Spleen (tissue), 11 donors: ENCODE results near the gene CD300LG. TPM values are rescaled to one million over a fixed set of nuclear protein-coding genes. Genes with fewer than 3 reads are reported as not detected.

Experiments used
- DNase-seq: peaks from one replicate; pipeline ENCODE4 v3.0.0-alpha.2; 2020
- H3K27ac ChIP-seq, 8 donors: fragments of 200-600 bp; sonication (generic) in 7 of 8; 1 replicate in 4 of 8; 2 replicates in 4 of 8; pipeline versions ENCODE4 v1.5.0 to v1.8.0; 2016 to 2021; ENCODE audit warnings: inconsistent platforms in 4 of 8, mild to moderate bottlenecking in 4 of 8, moderate library complexity in 1 of 8
- H3K27me3 ChIP-seq, 7 donors: fragments of 200-600 bp; sonication (generic) in 6 of 7; replicated peaks in 1 of 7; 1 replicate in 4 of 7; 2 replicates in 3 of 7; pipeline versions ENCODE4 v1.5.0 to v1.8.0; 2016 to 2021; ENCODE audit warnings: inconsistent platforms in 3 of 7, mild to moderate bottlenecking in 1 of 7
- H3K36me3 ChIP-seq, 6 donors: fragments of 200-600 bp; sonication (generic) in 5 of 6; 1 replicate in 4 of 6; 2 replicates in 2 of 6; pipeline versions ENCODE4 v1.5.0 to v1.8.0; 2016 to 2021; ENCODE audit warnings: inconsistent platforms in 2 of 6
- H3K4me1 ChIP-seq, 6 donors: fragments of 200-600 bp; sonication (generic) in 5 of 6; 1 replicate in 3 of 6; 2 replicates in 3 of 6; pipeline versions ENCODE4 v1.5.0 to v1.8.0; 2016 to 2021; ENCODE audit warnings: inconsistent platforms in 3 of 6
- H3K4me3 ChIP-seq, 8 donors: fragments of 200-600 bp; sonication (generic) in 7 of 8; 1 replicate in 4 of 8; 2 replicates in 4 of 8; pipeline versions ENCODE4 v1.5.0 to v1.8.0; 2016 to 2021; ENCODE audit warnings: inconsistent platforms in 4 of 8, mild to moderate bottlenecking in 4 of 8, moderate library complexity in 2 of 8
- H3K9me3 ChIP-seq, 8 donors: fragments of 200-600 bp; sonication (generic) in 7 of 8; 1 replicate in 4 of 8; 2 replicates in 4 of 8; pipeline versions ENCODE4 v1.5.0 to v1.8.0; 2016 to 2021; ENCODE audit warnings: inconsistent platforms in 4 of 8
- POLR2A ChIP-seq, 3 donors: fragments of 450-650 bp; IDR thresholded peaks; one replicate each; pipeline ENCODE4 v1.5.1; 2017; ENCODE audit warnings: antibody characterized with exemption in 3 of 3, mild to moderate bottlenecking in 1 of 3
- POLR2AphosphoS5 ChIP-seq, 3 donors: sonication (generic); formaldehyde crosslinking; IDR thresholded peaks; one replicate each; pipeline ENCODE4 v1.5.1; 2017; ENCODE audit warnings: antibody characterized with exemption in 3 of 3
- WGBS, 5 donors: extraction: QIAGEN DNeasy Blood & Tissue Kit in 3 of 5; methylation state at CpG; one replicate each; pipeline versions ENCODE4 v1.1.5 to v1.1.7; 2013 to 2018; 5-methylcytosine and 5-hydroxymethylcytosine counted together
- intact Hi-C: fragments of 100-400 bp; cut with DNase I; formaldehyde crosslinking; loops from one replicate; pipeline ENCODE4 v1.15.0; 2023; ENCODE audit warnings: low total_unique reads
- polyA plus RNA-seq, 3 donors: library from polyadenylated mRNA; stranded (reverse); fragments of 200-250 nt; gene quantifications; one replicate each; pipeline ENCODE4 v1.2.1, GENCODE V29; 2013
- total RNA-seq, 7 donors: library from RNA; depleted of rRNA in 3 of 7; stranded (reverse); fragments of >200 nt in 3 of 7; fragmentation: NEBNext Ultra II Directional in 4 of 7; extraction: Animal tissue kit (Norgen Biotek cat#: 25700) in 4 of 7; gene quantifications; one replicate each; pipeline versions ENCODE4 v1.1.0 to v1.2.1, GENCODE V29; 2016 to 2021
- TF ChIP-seq, protein P1 (sequence below), 11 experiments: fragments of 200-600 bp in 7 of 11; fragments of 450-650 bp in 4 of 11; sonication (generic) in 4 of 11; IDR thresholded peaks in 8 of 11; conservative IDR thresholded peaks in 3 of 11; 1 replicate in 7 of 11; 2 replicates in 4 of 11; pipeline versions ENCODE4 v1.4.0 to v1.8.0; 2016 to 2021; ENCODE audit warnings: antibody characterized with exemption in 11 of 11, inconsistent platforms in 4 of 11, mild to moderate bottlenecking in 1 of 11
- donor health status: healthy with polysubstance abuse.
- donor health status: DM: no; HTN: no; CAD: no; lungs with moderate emphysema.
- donor health status: DM: no; HTN: no; CAD: no.
- donor health status: Bipolar disorder and iron deficiency.
- donor health status: healthy.
- donor health status: DM: no; HTN: no; CAD: no.
- donor health status: DM: yes; HTN: yes; CAD: no.

The CD300LG gene
- total and polyA plus RNA-seq, 10 donors: 0.33 to 5.3 (median 2.2) TPM

DNA sequence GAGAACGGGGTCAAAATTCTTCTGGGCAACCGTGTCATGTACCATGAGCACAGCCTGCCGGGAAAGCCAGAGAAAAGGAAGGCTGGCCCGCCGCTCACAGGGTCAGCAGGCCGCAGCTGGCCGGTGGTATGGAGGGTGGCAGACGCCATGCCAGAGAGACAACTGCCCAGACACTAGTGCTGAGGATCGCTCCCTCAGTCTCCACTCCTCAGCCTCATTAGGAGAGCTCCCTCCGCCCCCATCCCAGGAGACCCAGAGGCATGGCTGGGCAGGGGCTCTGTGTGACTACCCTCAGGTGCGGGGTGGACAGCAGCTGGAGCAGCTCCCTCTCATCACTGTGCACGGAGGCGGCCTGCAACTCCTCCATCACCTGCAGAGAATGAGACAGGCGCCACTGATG, 17.2 kb upstream of the CD300LG start:
- peak; percentile 29 for DNase-seq
- Histone ChIP-seq H3K27me3 (peaks cover 0 to 38% (median 16%) of the 10 kb centered on the region in 7 donors), H3K4me3 (no peak overlapping the region), H3K9me3 (no peaks in the 10 kb centered on the region), H3K27ac (no peak overlapping the region), H3K36me3 (peaks cover 0 to 7% (median 0%) of the 10 kb centered on the region in 6 donors), H3K4me1 (peaks cover 7 to 47% (median 26%) of the 10 kb centered on the region in 6 donors)
- no peak for TF ChIP-seq POLR2A (IDR thresholded peaks at IDR 0.05)
- TF ChIP-seq POLR2AphosphoS5 (IDR thresholded peaks at IDR 0.05): no peak
- TF ChIP-seq, protein P1, sequence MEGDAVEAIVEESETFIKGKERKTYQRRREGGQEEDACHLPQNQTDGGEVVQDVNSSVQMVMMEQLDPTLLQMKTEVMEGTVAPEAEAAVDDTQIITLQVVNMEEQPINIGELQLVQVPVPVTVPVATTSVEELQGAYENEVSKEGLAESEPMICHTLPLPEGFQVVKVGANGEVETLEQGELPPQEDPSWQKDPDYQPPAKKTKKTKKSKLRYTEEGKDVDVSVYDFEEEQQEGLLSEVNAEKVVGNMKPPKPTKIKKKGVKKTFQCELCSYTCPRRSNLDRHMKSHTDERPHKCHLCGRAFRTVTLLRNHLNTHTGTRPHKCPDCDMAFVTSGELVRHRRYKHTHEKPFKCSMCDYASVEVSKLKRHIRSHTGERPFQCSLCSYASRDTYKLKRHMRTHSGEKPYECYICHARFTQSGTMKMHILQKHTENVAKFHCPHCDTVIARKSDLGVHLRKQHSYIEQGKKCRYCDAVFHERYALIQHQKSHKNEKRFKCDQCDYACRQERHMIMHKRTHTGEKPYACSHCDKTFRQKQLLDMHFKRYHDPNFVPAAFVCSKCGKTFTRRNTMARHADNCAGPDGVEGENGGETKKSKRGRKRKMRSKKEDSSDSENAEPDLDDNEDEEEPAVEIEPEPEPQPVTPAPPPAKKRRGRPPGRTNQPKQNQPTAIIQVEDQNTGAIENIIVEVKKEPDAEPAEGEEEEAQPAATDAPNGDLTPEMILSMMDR (IDR thresholded peaks at IDR 0.05 in 8 of 11, conservative IDR thresholded peaks at IDR 0.05 in 3 of 11): no peak
- 87 to 95% (median 94%) methylated on average over 10 to 14 of the region's 14 CpGs for WGBS, 5 donors
- intact Hi-C loops: no loop called here

DNA sequence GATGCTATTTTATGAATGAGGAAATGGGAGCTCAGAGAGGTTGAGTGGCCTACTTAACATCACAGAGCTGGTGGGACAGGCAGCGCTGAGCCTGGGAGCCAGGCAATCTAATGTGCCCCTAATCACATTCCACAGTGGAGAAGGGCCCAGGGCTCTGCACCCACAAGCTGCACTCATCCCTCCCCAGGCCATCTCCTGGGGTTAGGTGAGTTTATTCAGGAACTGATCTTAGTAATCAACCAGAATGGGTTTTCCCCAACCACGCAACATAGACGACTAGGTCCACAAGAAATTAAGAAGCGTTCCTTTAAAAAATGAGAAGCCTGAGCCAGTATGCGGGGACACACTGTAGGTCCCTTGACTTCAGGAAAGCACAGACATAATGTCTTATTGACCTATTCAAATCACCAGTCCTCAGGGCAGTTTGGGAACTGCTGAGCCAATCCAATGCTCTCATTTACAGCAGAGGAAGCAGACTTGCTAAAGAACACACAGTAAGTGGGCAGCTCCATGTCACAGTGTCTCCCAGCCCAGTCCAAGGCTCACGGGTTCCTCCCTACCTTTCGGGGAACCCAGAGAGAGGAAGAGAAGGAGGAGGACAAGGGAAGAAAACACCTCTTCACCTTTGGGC, 16.4 kb upstream of the CD300LG start:
- WGBS, 5 donors: 79 to 89% (median 84%) methylated on average over 7 of the region's 7 CpGs
- intact Hi-C loops: no loop called here
- TF ChIP-seq POLR2AphosphoS5 (IDR thresholded peaks at IDR 0.05) (no peak), POLR2A (IDR thresholded peaks at IDR 0.05) (no peak)
- TF ChIP-seq, protein P1 (IDR thresholded peaks at IDR 0.05 in 8 of 11, conservative IDR thresholded peaks at IDR 0.05 in 3 of 11): no peak
- peak; percentile 14 for DNase-seq
- Histone ChIP-seq H3K4me3 (no peak overlapping the region), H3K4me1 (peaks cover 7 to 46% (median 26%) of the 10 kb centered on the region in 6 donors), H3K9me3 (no peaks in the 10 kb centered on the region), H3K27ac (no peak overlapping the region), H3K27me3 (peaks cover 0 to 42% (median 17%) of the 10 kb centered on the region in 7 donors), H3K36me3 (peaks cover 0 to 7% (median 0%) of the 10 kb centered on the region in 6 donors)

DNA sequence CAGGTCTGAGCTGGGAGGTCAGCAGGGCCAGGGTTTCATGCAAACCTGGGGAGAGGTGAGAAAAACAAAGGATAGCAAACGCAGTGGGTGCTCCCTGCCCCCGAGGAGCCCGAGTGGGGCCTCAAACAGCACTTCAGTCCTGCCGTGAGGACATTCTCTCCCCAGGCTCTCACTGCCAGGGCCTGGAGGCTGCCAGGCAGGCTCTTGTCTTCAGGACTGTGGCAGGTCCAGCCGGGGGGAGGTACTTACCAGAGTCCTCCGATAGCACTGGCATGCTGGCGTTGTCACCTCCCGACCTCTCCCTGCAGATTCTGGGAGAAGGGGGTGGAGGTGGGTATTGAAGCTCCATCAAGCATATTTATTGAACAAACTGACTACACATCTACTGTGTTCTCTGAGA, 15.3 kb upstream of the CD300LG start:
- peak overlapping the region in 2 of 8 donors; percentile 59 to 78 for H3K4me3 ChIP-seq
- WGBS, 5 donors: 83 to 96% (median 87%) methylated on average over 5 to 8 of the region's 8 CpGs
- H3K4me1 ChIP-seq: peaks cover 7 to 46% (median 26%) of the 10 kb centered on the region in 6 donors
- peak; percentile 56 for DNase-seq
- intact Hi-C loops: no loop called here
- H3K36me3 ChIP-seq: peaks cover 0 to 7% (median 0%) of the 10 kb centered on the region in 6 donors
- no peak for TF ChIP-seq POLR2AphosphoS5 (IDR thresholded peaks at IDR 0.05)
- TF ChIP-seq, protein P1 (IDR thresholded peaks at IDR 0.05 in 8 of 11, conservative IDR thresholded peaks at IDR 0.05 in 3 of 11): no peak
- no peak for TF ChIP-seq POLR2A (IDR thresholded peaks at IDR 0.05)
- no peak overlapping the region for H3K27ac ChIP-seq
- no peaks in the 10 kb centered on the region for H3K9me3 ChIP-seq
- peaks cover 0 to 42% (median 17%) of the 10 kb centered on the region in 7 donors for H3K27me3 ChIP-seq

DNA sequence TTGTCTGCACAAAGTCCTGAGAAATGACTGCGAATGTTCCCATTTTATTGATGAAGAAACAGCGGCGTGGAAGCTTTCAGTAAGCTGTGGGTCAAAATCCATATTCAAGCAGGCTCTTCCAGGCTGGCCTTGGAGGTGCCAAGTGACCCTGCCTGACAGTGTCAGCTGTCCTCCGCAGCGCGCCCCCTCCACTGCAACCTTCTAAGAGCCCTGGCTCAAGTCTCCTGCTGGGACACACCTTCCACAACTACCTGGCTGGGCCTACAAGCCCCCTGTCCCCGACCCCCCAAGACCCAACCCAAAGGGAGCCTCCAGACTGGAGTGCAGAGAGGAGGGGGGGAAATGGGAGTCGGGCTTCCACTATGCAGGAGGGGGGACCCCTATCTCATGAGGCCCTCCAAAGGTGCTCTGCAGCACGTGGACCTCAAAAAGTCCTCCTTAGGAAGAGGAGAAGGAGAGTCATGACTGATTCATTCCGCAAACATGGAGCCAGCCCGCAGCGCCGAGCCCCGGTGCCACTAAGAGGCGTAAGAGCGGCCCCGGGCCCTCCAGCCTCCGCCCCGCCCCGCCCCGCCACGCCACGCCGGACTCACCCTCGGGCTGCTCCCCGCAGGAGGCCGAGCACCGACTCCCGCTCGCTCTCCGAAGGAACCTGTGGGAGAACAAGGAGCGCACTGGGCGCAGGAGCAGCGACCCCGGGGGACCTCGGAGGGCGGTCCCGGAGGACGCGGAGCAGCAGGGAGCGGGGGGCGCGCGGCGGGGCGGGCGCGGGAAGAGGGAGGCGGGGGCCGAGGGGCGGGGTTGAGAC, 14.6 kb upstream of the CD300LG start:
- TF ChIP-seq, protein P1 (IDR thresholded peaks at IDR 0.05 in 8 of 11, conservative IDR thresholded peaks at IDR 0.05 in 3 of 11): no peak
- TF ChIP-seq POLR2AphosphoS5 (IDR thresholded peaks at IDR 0.05): no peak
- no peak for TF ChIP-seq POLR2A (IDR thresholded peaks at IDR 0.05)
- WGBS, 5 donors: 12 to 38% (median 16%) methylated on average over 13 to 50 of the region's 51 CpGs
- peaks cover 0 to 42% (median 17%) of the 10 kb centered on the region in 7 donors for H3K27me3 ChIP-seq
- H3K9me3 ChIP-seq: no peaks in the 10 kb centered on the region
- intact Hi-C loops: no loop called here
- H3K27ac ChIP-seq: peak overlapping the region in 5 of 8 donors; percentile 8 to 69 (median 47)
- H3K36me3 ChIP-seq: peaks cover 0 to 7% (median 0%) of the 10 kb centered on the region in 6 donors
- DNase-seq: peak; percentile 72
- H3K4me3 ChIP-seq: peak overlapping the region; percentile 41 to 78 (median 54)
- H3K4me1 ChIP-seq: peaks cover 7 to 46% (median 26%) of the 10 kb centered on the region in 6 donors
